WTC11 (cell line): ENCODE results near the gene RFX6.

Experiments used
- CBFB ChIP-seq: sonication (generic); formaldehyde crosslinking; IDR thresholded peaks from 2 replicates; pipeline ENCODE4 v1.8.1; 2022; ENCODE audit warnings: mild to moderate bottlenecking, low read depth, missing genetic modification reagents
- CTCF ChIP-seq: fragments of 200-600 bp; IDR thresholded peaks from 2 replicates; pipeline ENCODE4 v1.8.0; 2022; ENCODE audit warnings: antibody characterized with exemption
- FOXK1 ChIP-seq: sonication (generic); formaldehyde crosslinking; IDR thresholded peaks from 2 replicates; pipeline ENCODE4 v1.8.0; 2022; ENCODE audit warnings: mild to moderate bottlenecking, moderate library complexity, missing genetic modification reagents
- HMGXB4 ChIP-seq: sonication (generic); formaldehyde crosslinking; IDR thresholded peaks from 2 replicates; pipeline ENCODE4 v1.8.1; 2023; ENCODE audit warnings: mild to moderate bottlenecking, moderate library complexity, missing genetic modification reagents
- MAX ChIP-seq: sonication (generic); formaldehyde crosslinking; IDR thresholded peaks from 2 replicates; pipeline ENCODE4 v1.8.0; 2022; ENCODE audit warnings: mild to moderate bottlenecking, missing genetic modification reagents
- RELA ChIP-seq: sonication (generic); formaldehyde crosslinking; IDR thresholded peaks from 2 replicates; pipeline ENCODE4 v1.8.1; 2022; ENCODE audit warnings: missing genetic modification reagents, mild to moderate bottlenecking, borderline replicate concordance
- TEAD4 ChIP-seq: sonication (generic); formaldehyde crosslinking; IDR thresholded peaks from 2 replicates; pipeline ENCODE4 v1.8.0; 2022; ENCODE audit warnings: mild to moderate bottlenecking, missing genetic modification reagents
- ZBTB43 ChIP-seq: sonication (generic); formaldehyde crosslinking; IDR thresholded peaks from 2 replicates; pipeline ENCODE4 v1.8.1; 2023; ENCODE audit warnings: mild to moderate bottlenecking, missing genetic modification reagents

GRCh38 chr6:116877743-116878142 lies 701 bp downstream of the RFX6 start:
- TF ChIP-seq CTCF (no peak), MAX (CRISPR knock-in tag) (no peak), RELA (CRISPR knock-in tag) (no peak), TEAD4 (CRISPR knock-in tag) (no peak), HMGXB4 (CRISPR knock-in tag) (no peak), ZBTB43 (no peak), FOXK1 (CRISPR knock-in tag) (no peak), CBFB (CRISPR knock-in tag) (no peak)
